Measurements from ENCODE around the gene CDKN2B.
"Not testable (repeated sequence)": the region's sequence is repeated elsewhere in the genome, so short reads cannot be mapped to it uniquely, and the experiment has no call there.

The CDKN2B gene, protein sequence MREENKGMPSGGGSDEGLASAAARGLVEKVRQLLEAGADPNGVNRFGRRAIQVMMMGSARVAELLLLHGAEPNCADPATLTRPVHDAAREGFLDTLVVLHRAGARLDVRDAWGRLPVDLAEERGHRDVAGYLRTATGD

DNA sequence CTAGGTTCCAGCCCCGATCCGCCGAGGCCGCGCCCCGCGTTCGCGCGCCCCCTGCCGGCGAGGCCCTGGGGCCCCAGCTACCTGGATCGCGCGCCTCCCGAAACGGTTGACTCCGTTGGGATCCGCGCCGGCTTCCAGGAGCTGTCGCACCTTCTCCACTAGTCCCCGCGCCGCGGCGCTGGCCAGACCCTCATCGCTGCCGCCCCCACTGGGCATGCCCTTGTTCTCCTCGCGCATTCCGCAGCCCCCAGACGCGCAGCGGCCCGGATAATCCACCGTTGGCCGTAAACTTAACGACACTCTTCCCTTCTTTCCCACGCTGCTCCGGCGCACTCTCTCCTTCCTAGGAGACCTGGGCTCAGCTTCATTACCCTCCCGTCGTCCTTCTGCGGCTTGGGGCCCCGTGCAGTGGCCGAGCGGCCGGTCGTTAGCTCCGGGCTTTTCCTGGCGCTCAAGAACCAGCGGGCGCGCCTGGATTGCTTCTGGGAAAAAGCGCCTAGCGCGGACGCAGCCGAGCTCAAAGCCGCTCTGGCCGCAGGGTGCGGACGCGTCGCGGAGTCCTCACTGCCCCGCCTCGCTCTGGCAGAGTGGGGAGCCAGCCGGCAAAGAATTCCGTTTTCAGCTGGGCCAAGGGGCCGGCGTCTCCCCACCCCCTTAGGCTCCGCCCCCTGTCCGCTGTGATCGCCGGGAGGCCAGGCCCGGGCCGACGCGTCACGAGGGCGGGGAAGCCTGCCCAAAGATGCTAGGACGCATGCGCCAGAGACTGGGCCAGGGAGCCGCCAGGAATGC, at the start of gene CDKN2B:
CDKN2B (minus strand) TSS at position 589 of the 789 bp plus-strand sequence; CDS start at position 237, 352 bp downstream.
- peak; percentile 49 for DNase-seq (ENCODE audit: low spot score)

DNA sequence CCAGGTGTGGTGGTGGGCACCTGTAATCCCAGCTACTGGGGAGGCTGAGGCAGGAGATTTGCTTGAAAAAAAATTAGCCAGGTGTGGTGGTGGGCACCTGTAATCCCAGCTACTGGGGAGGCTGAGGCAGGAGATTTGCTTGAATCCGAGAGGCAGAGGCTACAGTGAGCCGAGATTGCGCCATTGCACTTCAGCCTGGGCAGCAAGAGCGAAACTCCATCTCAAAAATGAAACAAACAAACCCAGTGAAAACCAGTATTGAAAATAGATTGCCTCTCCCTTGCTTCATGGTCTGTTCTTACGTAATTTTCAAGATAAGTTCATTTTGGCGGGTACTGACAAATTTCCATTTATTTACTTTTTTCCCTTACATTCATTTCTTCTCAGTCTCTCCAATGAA, 48.9 kb upstream of the CDKN2B start:
- not testable (repeated sequence) for DNase-seq (ENCODE audit: low spot score)

DNA sequence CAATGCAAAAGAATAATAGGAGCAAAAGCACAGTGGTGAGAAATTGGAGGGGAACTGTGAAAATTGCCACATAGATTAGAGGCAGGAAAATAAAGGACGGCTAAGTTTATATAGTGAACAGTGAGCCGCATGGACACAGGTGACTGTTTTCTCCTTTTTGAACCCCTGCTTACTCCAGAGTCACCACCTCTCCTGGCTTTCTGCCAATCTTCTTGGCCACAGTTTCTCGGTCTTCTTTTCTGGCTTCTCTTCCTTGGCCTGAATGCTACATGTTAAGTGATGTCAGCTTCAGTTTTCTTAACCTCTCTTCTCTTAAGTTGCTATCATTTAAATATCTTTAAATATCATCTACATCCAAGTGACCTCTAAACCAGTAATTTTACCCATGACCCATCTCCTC, 47.3 kb upstream of the CDKN2B start:
- no peak for DNase-seq (ENCODE audit: low spot score)

DNA sequence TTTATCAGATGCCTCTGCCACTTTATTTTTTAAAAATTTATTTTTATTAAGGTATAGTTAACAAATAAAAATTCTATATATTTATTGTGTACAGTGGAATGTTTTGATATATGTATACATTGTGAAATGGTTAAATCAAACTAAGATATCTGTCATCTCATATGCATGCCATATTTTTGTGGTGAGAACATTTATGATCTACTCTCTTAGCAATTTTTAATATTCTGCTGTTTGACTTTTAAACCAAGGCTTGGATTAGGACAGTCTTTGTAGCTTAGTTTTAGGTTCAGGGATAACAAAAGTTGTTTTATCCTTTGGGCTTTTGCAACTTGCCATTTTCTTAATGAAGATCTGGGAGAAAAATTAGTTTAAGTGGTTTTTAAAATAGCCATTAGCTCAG, 46.0 kb upstream of the CDKN2B start:
- no peak for DNase-seq (ENCODE audit: low spot score)

DNA sequence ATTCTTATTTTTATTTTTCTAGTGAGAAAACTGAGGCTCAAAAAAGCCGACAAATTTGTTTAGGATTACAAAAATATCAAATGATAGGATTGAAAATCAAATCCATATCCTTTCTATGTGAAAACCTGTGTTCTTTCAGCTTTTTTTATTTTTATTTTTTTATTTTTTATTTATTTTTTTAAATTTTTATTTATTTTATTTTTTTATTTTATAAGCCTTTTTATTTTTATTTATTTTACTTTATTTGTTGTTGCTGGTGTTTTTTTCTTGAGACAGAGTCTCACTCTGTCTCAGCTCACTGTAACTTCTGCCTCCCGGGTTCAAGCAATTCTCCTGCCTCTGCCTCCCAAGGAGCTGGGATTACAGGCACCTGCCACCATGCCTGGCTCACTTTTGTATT, 45.4 kb upstream of the CDKN2B start:
- no peak for DNase-seq (ENCODE audit: low spot score)

DNA sequence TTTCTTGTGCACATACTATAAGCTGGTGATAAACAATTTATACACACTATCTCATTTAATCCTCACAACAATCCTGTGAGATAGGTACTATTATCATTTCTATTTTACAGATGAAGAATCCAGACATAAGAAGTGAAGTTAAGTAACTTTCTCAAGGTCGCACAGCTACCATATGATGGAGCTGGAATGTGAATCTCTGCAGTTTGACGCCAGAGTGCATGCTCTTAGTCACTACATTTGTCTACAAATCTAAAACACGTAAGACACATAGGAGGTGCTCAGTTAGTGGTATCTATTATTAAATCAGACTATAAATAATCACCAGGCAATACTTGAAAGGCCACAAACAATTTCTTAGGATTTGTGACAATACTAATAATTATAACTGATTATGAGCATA, 45.0 kb upstream of the CDKN2B start:
- DNase-seq (ENCODE audit: low spot score): no peak

DNA sequence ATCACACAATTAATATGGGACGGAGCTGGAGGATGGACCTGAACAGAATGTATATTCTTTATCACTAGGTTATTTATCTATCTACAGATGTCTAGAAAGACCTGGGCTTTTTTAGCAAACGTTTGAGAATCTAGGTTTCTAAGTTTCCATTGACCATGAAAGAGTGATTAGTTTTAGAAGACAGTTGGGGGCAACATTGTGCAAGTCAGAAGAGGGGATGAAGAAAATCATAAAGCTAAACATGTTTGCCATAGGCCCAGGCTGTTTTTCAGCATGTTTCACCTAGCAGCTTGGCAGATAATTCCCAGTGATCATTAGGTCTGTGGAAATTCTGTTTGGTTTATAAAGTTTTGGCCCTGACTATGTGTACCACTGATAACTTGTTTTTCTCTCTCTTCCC, 44.1 kb upstream of the CDKN2B start:
- no peak for DNase-seq (ENCODE audit: low spot score)

DNA sequence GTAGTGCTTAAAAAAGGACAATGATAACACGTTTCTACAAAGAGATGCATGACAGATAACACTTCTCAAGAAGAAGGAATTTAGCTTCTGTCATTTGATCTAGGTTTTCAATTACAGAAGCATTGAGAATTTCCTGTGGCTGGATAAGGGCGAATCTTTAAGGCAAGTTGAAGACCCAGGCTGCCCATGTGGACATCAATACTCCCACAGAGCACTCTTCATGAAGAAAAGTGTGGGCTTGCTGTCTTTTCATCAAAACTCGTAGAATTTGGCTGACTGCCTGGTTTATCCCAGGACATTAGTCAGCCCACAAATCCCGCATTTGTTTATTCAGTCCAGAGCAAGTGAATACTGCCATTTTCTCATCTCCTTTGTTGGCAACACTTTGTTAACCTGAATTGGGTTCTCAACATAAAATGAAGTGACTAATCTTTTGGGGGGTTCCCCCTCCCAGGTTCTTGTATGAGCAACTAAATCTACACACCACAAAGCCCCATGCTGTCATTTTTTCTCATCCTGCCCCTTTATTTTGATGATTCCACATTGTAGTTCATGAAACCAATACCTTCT, 43.4 kb upstream of the CDKN2B start:
- DNase-seq (ENCODE audit: low spot score): no peak

DNA sequence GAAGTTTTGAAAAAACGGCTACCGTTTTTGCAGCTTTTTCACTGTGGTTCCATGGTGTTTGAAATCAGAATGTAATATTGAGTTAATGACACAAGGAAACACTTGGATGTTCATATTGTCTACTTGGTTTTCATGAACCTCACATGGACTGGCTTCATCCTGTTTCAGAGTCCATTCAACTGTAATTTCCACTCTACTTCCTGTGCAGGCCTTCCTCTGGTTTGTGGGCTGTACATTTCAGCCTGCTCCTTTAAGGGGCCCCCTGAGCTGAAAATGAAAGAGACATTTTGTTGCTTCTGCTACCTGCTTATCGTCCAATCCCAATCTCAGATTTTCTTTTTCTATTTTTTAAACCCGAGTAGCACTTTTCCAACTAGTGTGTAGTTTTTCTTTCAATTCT, 41.8 kb upstream of the CDKN2B start:
- DNase-seq (ENCODE audit: low spot score): peak; percentile 9

DNA sequence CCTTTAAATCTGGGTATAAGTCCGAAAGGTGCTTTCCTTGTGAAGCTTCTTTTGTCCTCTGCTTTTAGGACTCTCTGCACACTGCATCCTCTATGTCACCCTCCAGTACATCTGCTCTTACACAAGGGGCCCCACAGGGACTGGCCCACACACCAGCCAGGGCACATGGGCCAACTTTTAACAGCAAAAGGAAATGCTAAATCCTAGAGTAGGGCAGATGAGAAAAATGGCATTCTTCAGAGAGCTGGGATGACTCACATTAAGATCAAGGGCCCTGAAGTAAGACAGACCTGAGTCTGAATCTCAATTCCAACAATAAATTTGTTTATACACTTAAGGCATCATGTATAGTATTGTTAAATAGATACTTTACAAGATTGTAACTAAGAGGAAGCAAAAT, 40.3 kb upstream of the CDKN2B start:
- DNase-seq (ENCODE audit: low spot score): no peak

DNA sequence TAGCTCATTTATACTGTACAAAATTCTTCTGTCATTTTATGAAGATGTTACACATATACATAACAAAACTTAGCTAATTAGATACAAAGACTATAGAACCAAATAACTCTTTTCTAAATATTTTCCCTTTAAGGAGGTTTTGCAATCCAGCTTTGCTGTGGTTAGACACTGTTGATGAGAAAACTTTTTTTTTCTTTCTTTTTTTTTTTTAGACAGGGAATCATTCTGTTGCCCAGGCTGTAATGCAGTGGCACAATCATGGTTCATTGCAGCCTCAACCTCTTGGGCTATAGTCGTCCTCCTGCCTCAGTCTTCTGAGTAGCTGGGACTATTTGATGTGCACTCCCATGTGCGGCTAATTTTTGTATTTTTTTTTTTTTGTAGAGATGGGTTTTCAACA, 38.5 kb upstream of the CDKN2B start:
- DNase-seq (ENCODE audit: low spot score): no peak

DNA sequence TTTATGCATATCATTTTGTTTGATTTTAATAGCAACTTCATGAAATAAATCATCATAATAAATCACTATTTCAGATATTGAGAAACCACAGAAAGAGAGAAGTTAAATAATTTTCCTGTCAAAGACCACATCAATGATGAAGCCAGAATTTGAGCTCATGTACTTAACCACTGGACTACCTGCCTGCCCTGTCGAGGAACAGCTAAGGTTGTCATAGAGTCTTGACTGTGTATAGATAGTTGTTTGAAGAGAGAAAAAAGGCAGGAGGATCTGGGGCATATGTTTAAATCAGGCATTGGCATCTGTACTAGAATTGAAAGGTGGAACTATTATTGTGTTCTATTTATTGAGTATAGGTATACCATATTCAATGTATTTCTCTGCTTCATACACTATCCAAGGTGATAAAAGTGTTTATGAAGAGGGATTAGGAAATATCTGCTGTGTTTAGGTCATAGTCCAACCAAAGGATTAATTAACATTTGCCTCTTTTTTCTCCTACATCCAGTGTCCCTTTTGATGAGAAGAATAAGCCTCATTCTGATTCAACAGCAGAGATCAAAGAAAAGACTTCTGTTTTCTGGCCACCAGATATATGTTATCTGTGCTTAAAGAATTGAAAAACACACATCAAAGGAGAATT, 37.3 kb upstream of the CDKN2B start:
- DNase-seq (ENCODE audit: low spot score): no peak

DNA sequence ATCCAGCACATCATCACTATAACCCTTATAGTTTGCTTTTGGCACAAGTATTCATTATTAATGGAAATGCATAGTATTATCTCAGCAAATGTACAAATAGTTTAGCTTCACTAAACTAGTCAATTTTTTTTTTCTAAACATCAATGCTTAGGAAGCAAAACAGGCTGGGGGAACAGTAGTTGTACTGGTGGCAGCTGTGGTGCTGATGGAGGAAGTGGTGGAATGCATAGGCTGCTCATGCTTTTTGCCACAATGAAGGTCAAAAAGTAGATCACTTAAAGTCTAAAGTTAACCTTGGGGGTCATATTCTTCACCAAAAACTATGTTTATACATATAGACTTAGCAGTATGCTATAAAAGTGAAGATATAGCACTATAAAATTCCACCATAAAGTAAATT, 36.3 kb upstream of the CDKN2B start:
- no peak for DNase-seq (ENCODE audit: low spot score)

DNA sequence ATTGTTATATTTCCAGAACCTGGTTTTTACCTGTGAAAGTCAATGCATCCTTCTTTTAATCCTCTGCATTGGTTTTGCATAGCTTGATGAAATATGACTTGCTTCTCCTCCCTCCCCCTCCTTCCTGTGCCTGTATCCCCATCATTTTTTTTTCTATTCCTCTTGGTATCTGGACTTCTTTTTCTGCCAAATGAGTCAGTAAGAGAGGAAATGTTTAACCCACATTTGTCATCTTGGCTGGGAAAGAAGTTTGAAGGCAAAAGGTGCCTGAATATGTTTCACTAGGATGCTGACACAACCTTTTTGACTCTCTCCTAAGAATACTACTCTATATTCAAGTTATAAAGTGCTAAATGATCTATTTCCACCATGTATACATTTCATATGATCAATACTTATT, 35.5 kb upstream of the CDKN2B start:
- DNase-seq (ENCODE audit: low spot score): no peak

DNA sequence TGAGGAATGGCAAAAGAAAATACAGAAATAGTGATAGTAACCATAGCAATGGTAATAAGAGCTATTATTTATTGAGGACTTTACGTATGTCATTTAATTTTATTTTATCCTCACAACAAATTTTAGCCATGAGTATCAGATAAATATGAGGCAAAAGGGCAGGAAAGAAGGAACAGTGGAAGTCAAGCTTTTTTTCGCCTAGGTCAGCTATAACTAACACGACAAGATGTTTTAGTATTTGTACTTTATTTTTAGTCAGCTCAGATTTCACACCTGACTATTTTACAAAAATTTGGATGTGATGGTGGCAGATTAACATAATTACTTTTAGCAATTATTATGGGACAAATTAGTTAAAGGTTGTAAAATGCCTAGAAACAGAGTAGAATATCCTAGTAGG, 34.8 kb upstream of the CDKN2B start:
- no peak for DNase-seq (ENCODE audit: low spot score)

DNA sequence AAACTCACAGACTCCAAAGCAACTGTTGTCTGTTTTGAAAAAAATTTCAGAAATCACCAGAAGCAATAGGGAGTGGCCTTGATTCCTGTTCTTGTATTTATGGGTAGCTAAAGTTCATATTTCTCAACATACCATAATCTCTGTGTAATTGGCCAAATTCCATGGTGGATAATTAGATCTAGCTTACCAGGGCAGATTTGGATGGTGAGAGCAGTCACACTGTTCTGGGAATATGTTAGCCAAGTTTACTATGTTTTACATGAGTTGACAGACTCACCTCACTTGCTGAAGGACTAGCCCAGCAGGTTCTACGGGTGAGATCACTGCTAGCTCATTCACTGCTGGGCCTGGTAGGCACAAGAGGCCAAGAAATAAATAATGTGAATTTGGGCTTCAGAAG, 32.7 kb upstream of the CDKN2B start:
- no peak for DNase-seq (ENCODE audit: low spot score)

DNA sequence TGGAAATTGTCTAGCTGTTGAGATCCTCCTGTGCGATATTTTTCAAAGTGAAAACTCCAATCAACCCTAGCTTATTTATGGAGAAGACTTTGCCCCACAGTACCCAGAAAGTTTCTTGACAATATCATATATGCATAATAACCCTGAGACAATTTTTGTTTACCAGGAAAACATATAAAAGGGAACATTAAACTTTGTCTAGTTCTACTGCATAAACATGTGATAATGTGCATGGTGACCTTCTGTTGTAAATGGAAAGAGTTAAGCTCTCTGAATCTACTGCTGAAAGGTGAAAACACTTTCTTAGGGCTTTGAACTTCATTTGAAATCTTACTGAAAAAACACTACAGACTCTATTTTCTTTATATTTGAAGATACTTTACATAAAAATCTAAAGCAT, 32.2 kb upstream of the CDKN2B start:
- DNase-seq (ENCODE audit: low spot score): no peak

DNA sequence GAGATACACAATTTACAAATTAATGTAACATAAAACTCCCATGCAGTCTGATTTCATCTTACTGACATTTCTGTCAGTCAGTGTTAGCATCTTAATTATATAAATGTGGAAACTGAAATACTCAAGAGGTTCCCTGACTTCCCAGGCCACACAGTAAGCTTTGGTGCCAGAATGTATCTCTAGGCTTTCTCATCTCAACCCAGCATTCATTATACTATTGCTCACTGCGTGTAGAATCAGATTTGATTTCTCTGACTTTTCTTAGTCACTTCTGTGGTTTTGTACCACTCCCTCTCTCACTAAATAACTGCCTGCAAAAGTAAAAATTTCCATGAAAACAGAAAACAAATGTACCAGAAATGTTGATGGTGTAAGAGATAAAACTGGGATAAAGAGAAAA, 31.7 kb upstream of the CDKN2B start:
- no peak for DNase-seq (ENCODE audit: low spot score)

DNA sequence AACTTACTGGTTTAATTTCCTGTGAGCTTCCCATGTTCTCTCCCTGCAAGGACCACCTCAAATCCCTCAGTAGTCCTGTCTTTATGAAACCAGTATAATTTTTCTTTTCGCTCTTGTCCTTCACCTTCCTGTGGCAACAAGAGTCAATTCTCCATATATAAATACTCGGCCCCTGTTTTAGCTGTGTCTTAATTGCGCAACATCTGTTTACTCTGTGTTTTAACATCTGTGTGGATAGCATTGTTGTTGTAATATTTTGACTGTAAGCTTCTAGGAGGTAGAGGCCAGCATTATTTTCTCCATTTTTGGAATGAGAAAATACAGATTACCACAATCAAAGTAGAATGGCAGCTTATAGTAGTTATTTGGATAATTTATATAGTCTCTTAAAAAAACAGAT, 30.2 kb upstream of the CDKN2B start:
- DNase-seq (ENCODE audit: low spot score): no peak

DNA sequence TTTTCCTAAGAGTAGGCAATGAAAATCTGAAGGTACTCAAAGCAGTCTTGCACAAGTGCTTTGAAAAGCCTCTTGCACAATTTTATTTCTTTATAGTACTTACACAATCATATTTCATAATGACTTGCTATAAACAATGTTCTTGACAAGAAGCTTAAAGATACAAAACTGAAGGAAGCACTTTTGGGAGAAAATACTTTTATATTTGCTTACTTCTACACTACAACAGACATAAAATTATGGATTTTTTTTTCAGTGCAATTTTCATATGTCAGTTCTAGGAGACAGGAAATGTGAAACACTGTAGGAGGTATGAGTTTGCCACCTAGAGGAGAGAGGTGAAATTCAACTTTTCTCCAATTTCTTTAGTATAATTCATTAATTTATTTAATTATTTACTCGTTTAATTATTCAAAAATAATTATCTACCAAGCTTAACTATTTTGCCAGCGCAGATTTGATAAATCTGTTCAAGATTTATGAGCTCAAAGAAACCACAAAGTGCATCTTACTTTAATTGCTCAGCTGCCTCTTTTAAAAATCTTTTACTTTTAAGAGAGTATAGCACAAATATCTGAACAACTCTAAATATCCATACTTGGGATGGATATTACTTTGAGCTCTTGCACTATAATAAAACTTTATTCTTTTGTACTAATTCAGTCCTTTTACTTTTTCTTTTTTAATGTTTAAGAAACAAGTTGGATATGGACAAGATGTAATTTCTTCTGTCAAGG, 29.0 kb upstream of the CDKN2B start:
- no peak for DNase-seq (ENCODE audit: low spot score)

DNA sequence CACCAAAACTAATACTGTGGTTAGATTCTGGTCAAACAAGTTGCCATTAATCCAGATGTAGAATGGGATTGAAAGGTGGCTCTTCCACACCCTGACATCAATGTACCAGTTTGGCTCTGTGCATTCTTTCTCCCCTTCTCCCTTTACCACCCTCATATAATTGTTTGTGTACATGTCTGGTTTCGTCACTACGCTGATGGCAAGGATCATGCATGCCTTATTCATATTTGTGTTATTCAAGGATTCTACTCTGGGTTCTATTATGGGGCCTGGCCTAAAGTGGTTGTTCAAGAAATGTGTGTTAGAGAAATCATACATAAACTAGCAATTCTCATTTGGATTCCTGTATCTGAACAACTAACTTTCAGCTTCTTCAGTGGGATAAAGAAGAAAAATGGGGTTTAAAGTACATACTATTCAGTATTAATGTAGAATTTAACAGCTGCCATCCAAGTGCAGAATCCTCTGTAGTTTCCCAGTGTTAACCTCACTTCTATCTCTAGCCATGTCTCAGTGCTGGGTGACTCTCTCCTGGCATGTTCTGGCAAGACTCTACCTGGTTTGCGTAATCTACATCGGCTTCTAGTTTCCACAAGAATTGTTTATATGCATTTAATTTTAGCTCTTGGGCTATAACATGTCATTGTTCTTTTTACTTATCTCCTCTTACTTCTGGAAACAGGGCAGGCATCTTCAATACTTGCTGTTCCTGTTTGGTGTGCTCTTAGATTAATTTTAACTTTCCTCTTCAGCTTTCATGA, 27.9 kb upstream of the CDKN2B start:
- no peak for DNase-seq (ENCODE audit: low spot score)

DNA sequence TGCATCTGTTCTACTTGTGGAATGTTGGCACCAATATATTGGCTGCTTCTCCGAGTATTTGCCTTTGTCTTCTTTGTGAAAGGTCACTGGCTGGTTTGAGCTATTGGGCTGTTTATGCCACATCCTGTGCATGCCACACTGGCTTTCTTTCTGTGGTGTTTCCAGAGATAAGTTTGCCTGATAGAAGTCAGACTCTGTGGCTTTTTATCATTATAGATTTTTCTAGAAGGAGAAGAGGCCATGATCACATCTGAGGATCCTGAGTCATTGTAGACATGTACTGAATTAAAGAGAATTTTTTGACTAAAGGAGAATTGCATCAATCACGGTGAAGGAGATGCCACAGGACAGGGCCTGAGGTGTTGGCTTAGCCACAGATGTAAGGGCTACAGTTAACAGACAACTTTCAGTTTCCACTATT, 26.5 kb upstream of the CDKN2B start:
- DNase-seq (ENCODE audit: low spot score): no peak
